GM23338 (cell line): ENCODE measurements around the gene AKAP1. TPM values are rescaled to one million over a fixed set of nuclear protein-coding genes. Genes with fewer than 3 reads are reported as not detected.

Experiments
- ATAC-seq: fragments of 200-7000 bp; cut with Tn5 transposase; 3 replicates; pipeline ENCODE4 v1.9.1; 2020
- DNase-seq: peaks from one replicate; pipeline ENCODE4 v3.0.0-alpha.2; 2015; ENCODE audit warnings: low spot score
- H2AFZ ChIP-seq: fragments of 200-600 bp; sonication (generic); 2 replicates; pipeline ENCODE4 v1.8.0; 2016; ENCODE audit warnings: antibody characterized with exemption, mild to moderate bottlenecking, moderate library complexity
- H3F3A ChIP-seq: fragments of 200-600 bp; sonication (generic); replicated peaks from 2 replicates; pipeline ENCODE4 v1.8.0; 2017; ENCODE audit warnings: antibody characterized with exemption, mixed run types, low read depth
- H3K27ac ChIP-seq: fragments of 200-600 bp; sonication (generic); 2 replicates; pipeline ENCODE4 v1.6.1; 2016; ENCODE audit warnings: low read depth
- H3K27me3 ChIP-seq: fragments of 200-600 bp; sonication (generic); 2 replicates; pipeline ENCODE4 v1.8.0; 2016; ENCODE audit warnings: mild to moderate bottlenecking, mixed run types, moderate library complexity; ENCODE audit not compliant: insufficient read depth
- H3K36me3 ChIP-seq: fragments of 200-600 bp; sonication (generic); 2 replicates; pipeline ENCODE4 v1.8.0; 2016; ENCODE audit warnings: mild to moderate bottlenecking; ENCODE audit not compliant: insufficient read depth
- H3K4me1 ChIP-seq: fragments of 200-600 bp; sonication (generic); 2 replicates; pipeline ENCODE4 v1.8.0; 2016; ENCODE audit warnings: mild to moderate bottlenecking, moderate library complexity; ENCODE audit not compliant: insufficient read depth
- H3K4me2 ChIP-seq: fragments of 200-600 bp; sonication (generic); 2 replicates; pipeline ENCODE4 v1.7.1; 2017; ENCODE audit warnings: mixed run types
- H3K4me3 ChIP-seq: fragments of 200-600 bp; sonication (generic); 2 replicates; pipeline ENCODE4 v1.6.1; 2016; ENCODE audit warnings: mixed run types
- H3K79me2 ChIP-seq: fragments of 200-600 bp; sonication (generic); replicated peaks from 2 replicates; pipeline ENCODE4 v1.8.0; 2017; ENCODE audit warnings: mild to moderate bottlenecking; ENCODE audit not compliant: insufficient read depth
- H3K9me2 ChIP-seq: fragments of 200-600 bp; sonication (generic); 2 replicates; pipeline ENCODE4 v1.8.0; 2017; ENCODE audit not compliant: insufficient read depth
- H4K20me1 ChIP-seq: fragments of 200-600 bp; sonication (generic); replicated peaks from 2 replicates; pipeline ENCODE4 v1.8.0; 2017; ENCODE audit warnings: mild to moderate bottlenecking; ENCODE audit not compliant: insufficient read depth
- H3K27ac Mint-ChIP-seq: 2 replicates; pipeline ENCODE4 v1.8.0; 2020; ENCODE audit warnings: inconsistent platforms, mild to moderate bottlenecking, moderate library complexity, mixed read lengths
- H3K27me3 Mint-ChIP-seq: 3 replicates; pipeline ENCODE4 v1.8.0; 2022; ENCODE audit warnings: low read depth, mild to moderate bottlenecking, moderate library complexity, mixed read lengths, inconsistent platforms; ENCODE audit not compliant: insufficient read depth, poor library complexity
- H3K36me3 Mint-ChIP-seq: 3 replicates; pipeline ENCODE4 v1.8.0; 2021; ENCODE audit warnings: low read depth, mild to moderate bottlenecking, inconsistent platforms, moderate library complexity, mixed read lengths
- H3K4me1 Mint-ChIP-seq: 3 replicates; pipeline ENCODE4 v1.8.0; 2020; ENCODE audit warnings: mild to moderate bottlenecking, inconsistent platforms, mixed read lengths
- H3K4me3 Mint-ChIP-seq: 3 replicates; pipeline ENCODE4 v1.8.0; 2021; ENCODE audit warnings: moderate library complexity, mild to moderate bottlenecking, inconsistent platforms, mixed read lengths
- H3K9me3 Mint-ChIP-seq: 3 replicates; pipeline ENCODE4 v1.8.0; 2020; ENCODE audit warnings: moderate library complexity, mild to moderate bottlenecking, inconsistent platforms, mixed read lengths
- CREB1 ChIP-seq: fragments of 250-450 bp; sonication (Bioruptor Pico); IDR thresholded peaks from 2 replicates; pipeline ENCODE4 v1.5.0; 2020; ENCODE audit warnings: low read depth, mild to moderate bottlenecking, moderate library complexity
- CTCF ChIP-seq, 2 experiments: fragments of 200-600 bp in 1 of 2; sonication (generic) in 1 of 2; conservative IDR thresholded peaks; 2 replicates each; pipeline versions ENCODE4 v1.5.1 to v1.6.1; 2016 to 2017; ENCODE audit warnings: antibody characterized with exemption in 2 of 2, low read depth in 2 of 2, mild to moderate bottlenecking in 2 of 2, moderate library complexity in 1 of 2
- ETS1 ChIP-seq: IDR thresholded peaks from 2 replicates; pipeline ENCODE4 v1.6.1; 2016; ENCODE audit warnings: antibody characterized with exemption
- EZH2 ChIP-seq: fragments of 200-600 bp; sonication (generic); IDR thresholded peaks from one replicate; pipeline ENCODE4 v1.8.0; 2017; ENCODE audit warnings: antibody characterized with exemption, mild to moderate bottlenecking, low read depth; ENCODE audit not compliant: unreplicated experiment
- EZH2phosphoT487 ChIP-seq: fragments of 200-600 bp; sonication (generic); IDR thresholded peaks from one replicate; pipeline ENCODE4 v1.8.1; 2018; ENCODE audit warnings: antibody characterized with exemption; ENCODE audit not compliant: unreplicated experiment
- JUNB ChIP-seq: IDR thresholded peaks from one replicate; pipeline ENCODE4 v1.6.1; 2016; ENCODE audit warnings: antibody characterized with exemption; ENCODE audit not compliant: unreplicated experiment
- NANOG ChIP-seq: IDR thresholded peaks from 2 replicates; pipeline ENCODE4 v1.6.1; 2016; ENCODE audit warnings: antibody characterized with exemption, borderline replicate concordance
- POLR2AphosphoS5 ChIP-seq: IDR thresholded peaks from 2 replicates; pipeline ENCODE4 v1.6.1; 2016; ENCODE audit warnings: antibody characterized with exemption, low read depth
- REST ChIP-seq: IDR thresholded peaks from one replicate; pipeline ENCODE4 v1.6.1; 2018; ENCODE audit warnings: antibody characterized with exemption; ENCODE audit not compliant: unreplicated experiment
- STAT1 ChIP-seq: IDR thresholded peaks from one replicate; pipeline ENCODE4 v1.6.1; 2016; ENCODE audit warnings: antibody characterized with exemption; ENCODE audit not compliant: unreplicated experiment
- ZNF114 ChIP-seq: fragments of 250-450 bp; sonication (Bioruptor Pico); IDR thresholded peaks from 2 replicates; pipeline ENCODE4 v1.5.0; 2020; ENCODE audit warnings: mild to moderate bottlenecking, moderate library complexity
- ZNF331 ChIP-seq: fragments of 250-450 bp; sonication (Bioruptor Pico); IDR thresholded peaks from 2 replicates; pipeline ENCODE4 v1.5.0; 2020; ENCODE audit warnings: low read depth, mild to moderate bottlenecking, moderate library complexity
- ZNF462 ChIP-seq: fragments of 250-450 bp; sonication (Bioruptor Pico); IDR thresholded peaks from 2 replicates; pipeline ENCODE4 v1.5.0; 2020; ENCODE audit warnings: mild to moderate bottlenecking, moderate library complexity
- polyA plus RNA-seq: library from polyadenylated mRNA; unstranded; fragments of >200 nt; fragmentation: Nextera tagmentation; extraction: Ambion mirVana; gene quantifications from 2 replicates; pipeline ENCODE4 v1.2.1, GENCODE V29; 2016
- total RNA-seq: library from RNA; depleted of rRNA; stranded (reverse); fragments of >200 nt; shearing (Covaris generic); gene quantifications from 2 replicates; pipeline ENCODE4 v1.2.3, GENCODE V29; 2014

The AKAP1 gene
- total and polyA plus RNA-seq, 2 experiments from 2014 or later, result 19.6 to 45.9 TPM

- Histone ChIP-seq H3F3A (no peaks in the 10 kb centered on the region), H3K27me3 (no peaks in the 10 kb centered on the region), H2AFZ (no peak overlapping the region), H3K36me3 (peaks cover 12% of the 10 kb centered on the region), H3K27ac (no peak overlapping the region), H3K4me2 (no peak overlapping the region), H3K79me2 (no peaks in the 10 kb centered on the region), H3K4me1 (no peaks in the 10 kb centered on the region), H4K20me1 (no peaks in the 10 kb centered on the region; the same call in 1 of the 2 replicates), H3K9me2 (no peaks in the 10 kb centered on the region), H3K4me3 (no peak overlapping the region)
- Mint-ChIP-seq H3K4me3 (no peak overlapping the region), H3K4me1 (peaks cover 10% of the 10 kb centered on the region; the same call in 2 of the 3 replicates), H3K27ac (no peak overlapping the region), H3K36me3 (peaks cover 81% of the 10 kb centered on the region), H3K27me3 (peaks cover 4% of the 10 kb centered on the region), H3K9me3 (no peaks in the 10 kb centered on the region)
- TF ChIP-seq ETS1 (no peak), STAT1 (no peak), CREB1 (CRISPR knock-in tag) (no peak), EZH2 (no peak), ZNF462 (CRISPR knock-in tag) (no peak), JUNB (no peak), CTCF (conservative IDR thresholded peaks at IDR 0.05; ENCODE audit: low read depth in 2 of 2) (no peak), ZNF331 (CRISPR knock-in tag) (no peak), EZH2phosphoT487 (no peak), ZNF114 (CRISPR knock-in tag) (no peak), NANOG (no peak), POLR2AphosphoS5 (no peak), REST (no peak)
- ATAC-seq (no peak), DNase-seq (no peak)
These were observed 32.8 kb downstream of the AKAP1 start for GRCh38 chr17:57117798-57118197.
